Kidney capillary endothelial cell (primary cell): ENCODE results near the gene RAD9A.
"Not testable (repeated sequence)": the region's sequence is repeated elsewhere in the genome, so short reads cannot be mapped to it uniquely, and the experiment has no call there.

Experiments used
- DNase-seq: peaks from one replicate; pipeline ENCODE4 v3.0.0-alpha.2; 2018; ENCODE audit warnings: low spot score

The RAD9A gene

DNA sequence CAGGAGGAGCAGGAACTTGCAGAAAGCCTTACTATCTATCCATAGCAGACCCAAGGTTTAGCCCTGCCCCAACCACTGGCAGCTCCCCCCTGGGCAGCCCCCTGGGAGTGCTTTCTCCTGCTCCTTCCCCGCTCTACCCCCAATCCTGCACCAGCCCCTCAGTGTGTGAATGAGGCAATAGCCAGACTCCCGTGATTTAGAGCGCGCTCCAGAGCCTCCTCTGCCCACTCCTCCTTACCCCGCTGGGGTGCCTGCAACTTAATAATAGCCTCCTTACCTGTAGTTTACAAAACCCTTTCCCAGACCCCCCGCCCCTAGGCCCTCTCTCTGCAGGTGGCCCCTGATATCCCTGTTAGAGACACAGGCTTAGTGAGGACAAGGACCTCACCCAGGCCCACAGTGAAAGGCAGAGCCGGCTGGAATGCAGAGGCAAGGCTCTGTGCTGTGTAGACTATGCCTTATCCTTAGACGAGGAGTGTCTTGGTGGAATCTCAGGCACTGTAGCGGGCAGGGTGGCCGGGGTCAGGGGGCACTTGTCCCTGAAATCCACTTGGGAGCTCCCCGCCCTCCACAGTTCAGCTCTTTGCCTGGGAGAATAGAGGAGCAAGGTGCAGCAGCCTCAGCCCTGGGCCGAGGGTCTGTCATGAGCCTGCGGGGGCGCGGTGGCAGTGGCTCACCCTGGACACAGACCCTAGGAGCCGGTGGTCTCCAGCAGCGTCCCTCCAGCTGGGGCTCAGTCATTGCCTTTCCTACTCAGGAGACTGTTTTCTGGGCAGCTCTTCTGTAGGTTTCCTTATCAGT, 19.4 kb downstream of the RAD9A start:
- DNase-seq = no peak

DNA sequence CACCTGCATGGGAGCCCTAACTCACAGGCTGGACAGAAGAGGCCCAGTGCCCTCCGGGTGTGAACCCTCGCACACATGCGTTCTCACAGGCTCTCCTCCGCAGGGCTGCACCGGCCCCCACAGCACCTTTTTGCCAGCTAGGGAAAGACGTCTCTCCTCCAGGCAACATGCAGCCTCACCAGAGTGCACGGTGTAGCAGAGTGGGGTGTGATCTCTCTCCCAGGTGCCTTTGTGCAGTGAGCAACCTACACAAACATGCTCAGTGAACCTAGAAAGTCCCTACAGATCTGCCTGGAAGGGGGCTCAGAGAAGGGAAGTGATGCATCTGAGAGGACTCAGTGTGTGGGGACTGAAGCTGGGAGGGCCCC, 20.0 kb downstream of the RAD9A start:
- DNase-seq = no peak

DNA sequence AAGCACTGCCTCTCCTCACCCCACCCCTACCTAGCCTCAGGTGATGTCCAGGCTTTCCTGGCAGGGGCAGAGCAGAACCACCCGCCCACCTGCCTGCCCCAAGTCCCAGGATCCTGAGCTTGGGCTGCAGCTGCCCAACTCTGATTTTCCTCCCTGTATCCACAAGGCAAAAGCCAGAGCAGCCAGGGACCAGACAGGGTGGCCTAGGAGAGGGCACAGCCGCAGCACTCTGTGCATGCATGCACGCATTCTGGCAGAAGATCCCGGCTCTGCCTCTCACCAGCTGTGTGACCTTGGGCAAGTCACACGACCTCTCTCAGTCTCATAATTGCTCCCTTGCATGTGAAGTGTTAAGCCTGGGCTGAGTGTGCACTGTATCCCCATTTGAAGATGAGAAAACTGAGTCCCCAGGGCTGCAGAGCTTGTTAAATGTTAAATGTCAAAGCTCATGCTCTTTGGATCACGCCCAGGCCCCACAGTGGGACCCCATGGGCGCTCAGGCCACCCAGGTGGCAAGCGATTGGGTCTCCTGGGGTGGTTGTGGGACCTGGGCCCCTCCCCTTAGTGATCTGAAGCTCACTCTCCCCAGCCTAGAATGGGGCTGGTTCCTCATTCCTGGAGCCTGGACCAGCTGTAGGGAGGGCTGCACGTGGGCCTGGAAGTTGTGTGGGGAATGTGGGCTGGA, 20.9 kb downstream of the RAD9A start:
- no peak for DNase-seq

DNA sequence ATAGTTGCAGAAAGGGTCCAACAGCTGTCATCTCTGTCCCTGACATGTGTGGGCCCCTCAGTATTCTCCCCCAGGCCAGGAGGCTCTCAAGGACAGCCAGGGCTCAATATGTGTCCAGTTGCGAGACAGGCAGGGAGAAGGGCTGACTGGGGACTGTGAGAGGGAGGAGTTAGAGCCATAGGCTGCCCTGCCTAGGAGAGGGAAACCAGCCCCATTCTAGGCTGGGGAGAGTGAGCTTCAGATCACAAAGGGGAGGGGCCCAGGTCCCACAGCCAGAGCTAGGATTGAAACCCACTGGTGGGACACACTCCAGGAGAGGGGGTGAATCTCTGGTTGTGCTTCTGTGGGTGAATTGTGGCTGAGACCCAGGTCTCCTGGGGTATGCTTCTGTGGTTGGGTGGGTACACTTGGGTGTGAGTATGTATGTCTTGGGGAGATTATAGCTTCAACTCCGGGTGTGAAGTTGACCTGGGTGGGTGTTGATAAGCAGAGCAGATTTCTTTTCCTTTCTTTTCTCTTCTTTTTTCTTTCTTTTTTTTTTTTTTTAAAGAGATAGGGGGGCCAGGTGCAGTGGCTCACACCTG, 21.6 kb downstream of the RAD9A start:
- no peak for DNase-seq

DNA sequence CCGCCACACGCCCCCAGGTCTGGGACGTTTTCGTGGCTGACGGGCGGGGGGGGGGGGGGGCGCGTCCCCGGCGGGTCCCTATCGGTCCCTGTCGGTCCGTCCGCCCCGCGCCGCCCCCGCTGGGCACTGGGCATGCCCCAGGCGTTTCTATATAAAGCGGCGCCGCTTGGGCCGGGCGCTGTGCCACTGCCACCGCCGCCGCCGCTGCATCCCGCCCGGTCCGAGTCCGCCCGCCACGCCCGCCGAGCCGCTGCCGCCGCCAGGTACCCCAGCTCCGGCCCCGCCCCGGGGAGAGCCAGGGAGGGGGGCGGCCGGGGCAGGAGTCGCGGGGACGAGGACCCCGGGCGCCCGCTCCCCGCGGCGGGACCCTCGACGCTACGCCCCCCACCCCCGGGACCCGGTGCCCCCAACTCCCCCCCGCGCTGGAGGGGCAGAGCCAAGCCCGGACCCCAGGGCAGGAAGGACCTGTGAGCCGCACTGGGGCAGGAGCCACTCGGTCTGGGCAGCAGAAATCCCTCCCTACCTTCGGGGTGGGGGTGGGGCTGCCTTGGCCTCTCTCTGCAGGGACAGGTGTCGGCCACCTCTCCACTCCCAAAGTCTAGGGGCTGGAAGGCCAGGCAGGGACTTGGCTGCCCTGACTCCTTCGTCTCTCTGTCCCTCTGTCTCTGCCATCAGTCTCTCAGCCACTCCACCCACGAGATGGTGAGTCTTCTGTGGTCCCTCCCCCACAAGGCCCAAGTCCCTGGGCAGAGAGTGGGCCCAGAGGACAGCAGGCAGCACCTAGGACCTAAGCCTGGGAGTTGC, 23.9 kb downstream of the RAD9A start, which contains the start of gene CARNS1:
Gene CARNS1 (plus strand): TSS at position 178 of the 804 bp plus-strand sequence. CDS start 522 bp downstream, at position 700.
- no peak for DNase-seq

DNA sequence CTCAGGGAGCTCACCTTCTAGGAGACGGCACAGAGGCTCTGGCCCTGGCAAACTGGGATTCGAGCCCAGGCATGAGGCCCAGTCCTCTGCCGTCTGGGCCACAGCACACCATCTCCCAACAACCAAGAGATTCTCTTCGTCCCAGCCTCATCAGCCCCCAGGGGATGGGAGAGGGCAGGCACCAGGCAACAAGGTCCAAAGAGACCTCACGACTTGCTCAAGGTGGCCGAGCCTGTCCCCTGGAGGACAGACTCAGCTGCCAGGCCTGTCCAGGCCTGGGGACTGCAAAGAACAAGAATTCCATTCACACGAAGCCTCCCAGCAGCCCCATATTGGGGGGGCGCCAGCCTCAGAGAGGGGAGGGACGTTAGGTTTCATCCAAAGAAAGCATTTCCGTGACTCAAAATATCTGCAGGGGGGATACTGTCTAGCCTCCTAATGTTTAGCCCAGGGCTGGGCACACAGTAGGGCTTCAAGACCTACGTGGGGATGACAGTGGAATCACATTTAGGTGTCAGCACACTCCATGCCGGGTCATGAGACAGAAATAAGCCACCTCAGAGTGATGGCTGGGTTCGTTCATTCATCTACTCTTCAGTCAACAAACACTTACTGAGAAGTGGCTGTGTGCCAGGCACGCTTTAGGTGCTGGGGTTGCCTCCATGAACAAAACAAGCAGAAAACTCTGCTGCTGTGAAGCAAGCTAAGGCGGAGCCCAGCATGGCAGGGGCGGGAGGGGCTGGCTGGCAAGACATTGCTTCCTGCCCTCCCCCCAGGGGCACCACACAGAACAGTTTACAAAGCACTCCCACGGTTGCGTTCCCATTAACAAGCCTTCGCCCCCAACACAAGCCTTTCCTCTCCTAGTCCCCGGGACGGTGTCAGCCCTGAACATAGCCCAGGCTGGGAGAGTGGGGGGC, 24.9 kb downstream of the RAD9A start:
- DNase-seq = no peak

DNA sequence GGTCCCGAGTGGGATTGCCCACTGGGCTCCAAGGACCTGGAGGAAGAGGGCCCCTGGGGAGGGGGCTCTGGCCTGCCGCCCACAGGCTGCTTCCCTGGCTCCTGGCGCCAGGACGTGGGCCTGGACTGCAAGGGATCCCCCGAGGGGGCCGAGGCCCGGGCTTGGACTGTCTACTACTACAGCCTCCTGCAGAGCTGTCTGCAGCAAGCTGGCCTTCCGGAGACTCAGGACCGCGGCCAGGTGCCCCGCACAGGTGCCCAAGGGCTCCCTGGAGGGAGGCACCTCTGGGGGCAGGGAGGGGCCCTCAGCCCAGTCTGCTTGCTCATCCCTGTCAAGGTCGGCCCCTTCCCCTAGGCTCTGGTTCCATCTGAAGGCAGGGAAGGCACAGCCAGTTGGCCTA, 25.6 kb downstream of the RAD9A start:
- DNase-seq = no peak

DNA sequence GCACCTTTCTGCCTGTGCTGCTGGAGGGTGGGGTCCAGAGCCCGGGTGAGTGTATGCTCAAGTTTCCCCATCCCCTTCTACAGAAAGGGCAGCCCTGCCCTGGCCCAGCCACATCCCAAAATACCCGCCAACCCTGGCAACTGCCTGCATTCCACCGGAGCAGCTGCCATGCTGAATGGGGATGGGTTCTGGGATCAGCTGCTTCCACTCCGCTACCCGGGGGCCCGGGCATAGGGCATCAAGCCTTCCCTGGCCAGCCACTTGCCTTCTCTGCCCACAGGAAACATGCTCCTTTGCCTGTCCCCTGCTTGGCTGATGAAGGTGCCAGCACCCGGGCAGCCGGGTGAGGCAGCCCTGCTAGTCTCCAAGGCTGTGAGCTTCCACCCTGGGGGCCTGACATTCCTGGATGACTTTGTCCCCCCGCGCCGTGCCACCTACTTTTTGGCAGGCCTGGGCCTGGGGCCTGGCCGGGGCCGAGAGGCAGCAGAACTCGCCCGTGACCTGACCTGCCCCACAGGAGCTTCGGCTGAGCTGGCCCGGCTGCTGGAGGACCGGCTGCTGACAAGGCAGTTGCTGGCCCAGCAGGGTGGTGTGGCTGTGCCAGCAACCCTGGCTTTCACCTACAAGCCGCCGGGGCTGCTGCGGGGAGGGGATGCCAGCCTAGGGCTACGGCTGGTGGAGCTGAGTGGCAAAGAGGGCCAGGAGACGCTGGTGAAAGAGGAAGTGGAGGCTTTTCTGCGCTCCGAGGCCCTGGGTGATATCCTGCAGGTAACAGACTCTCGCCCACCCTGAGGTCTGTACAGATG, 26.9 kb downstream of the RAD9A start:
- DNase-seq = no peak

DNA sequence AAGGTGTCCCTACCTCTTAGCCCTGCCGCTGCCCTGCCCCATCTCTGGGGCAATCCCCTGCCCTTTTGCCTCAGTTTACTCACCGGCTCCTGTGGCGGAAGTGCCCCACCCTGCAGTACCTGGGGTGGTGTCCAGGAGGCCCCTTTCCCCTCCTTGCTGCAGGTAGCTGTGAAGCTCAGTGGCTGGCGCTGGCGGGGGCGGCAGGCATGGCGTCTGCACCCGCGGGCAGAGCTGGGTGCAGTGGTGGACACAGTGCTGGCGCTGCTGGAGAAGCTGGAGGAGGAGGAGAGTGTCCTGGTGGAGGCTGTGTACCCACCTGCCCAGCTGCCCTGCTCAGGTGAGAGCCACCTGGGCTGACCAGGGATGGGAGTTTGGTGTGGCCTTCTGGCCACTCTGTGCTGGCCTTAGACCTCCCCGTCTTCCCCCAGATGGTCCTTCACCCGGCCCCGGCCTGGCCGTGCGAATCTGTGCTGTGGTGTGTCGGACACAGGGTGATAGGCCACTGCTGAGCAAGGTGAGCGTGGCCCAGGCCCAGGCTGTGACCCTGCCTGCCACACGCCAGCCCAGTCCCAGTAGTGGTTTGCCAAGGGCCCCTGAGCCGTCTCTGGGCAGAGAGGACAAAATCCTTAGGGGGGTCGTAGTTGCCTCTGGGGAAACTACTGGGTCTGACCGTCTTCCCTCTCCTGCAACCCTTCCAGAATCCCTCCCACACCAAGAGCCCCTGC, 27.7 kb downstream of the RAD9A start:
- DNase-seq = no peak

DNA sequence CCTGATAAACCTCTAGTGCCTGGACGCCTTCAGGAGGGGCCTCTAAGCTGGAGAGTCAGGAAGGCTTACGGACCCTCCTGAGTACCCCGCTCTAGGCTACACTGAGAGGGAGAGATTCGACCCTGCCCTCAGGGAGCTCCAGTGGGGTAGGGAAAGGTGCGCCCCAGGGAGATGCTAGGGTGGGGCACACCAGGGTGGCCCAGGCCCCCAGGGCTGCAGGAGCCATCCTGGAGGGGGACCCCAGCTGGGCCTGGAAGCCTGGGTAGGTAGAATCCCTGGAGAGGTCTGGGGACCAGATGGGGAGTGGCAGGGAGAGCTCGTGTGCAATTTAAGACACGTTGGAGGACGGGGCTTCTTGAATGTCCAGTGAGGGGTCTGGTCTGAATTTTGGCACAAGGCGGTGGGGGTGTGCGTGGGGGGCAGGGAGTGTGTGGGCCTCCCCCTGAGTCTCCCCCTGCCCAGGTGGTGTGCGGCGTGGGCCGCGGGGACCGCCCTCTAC, 28.4 kb downstream of the RAD9A start:
- DNase-seq = no peak

DNA sequence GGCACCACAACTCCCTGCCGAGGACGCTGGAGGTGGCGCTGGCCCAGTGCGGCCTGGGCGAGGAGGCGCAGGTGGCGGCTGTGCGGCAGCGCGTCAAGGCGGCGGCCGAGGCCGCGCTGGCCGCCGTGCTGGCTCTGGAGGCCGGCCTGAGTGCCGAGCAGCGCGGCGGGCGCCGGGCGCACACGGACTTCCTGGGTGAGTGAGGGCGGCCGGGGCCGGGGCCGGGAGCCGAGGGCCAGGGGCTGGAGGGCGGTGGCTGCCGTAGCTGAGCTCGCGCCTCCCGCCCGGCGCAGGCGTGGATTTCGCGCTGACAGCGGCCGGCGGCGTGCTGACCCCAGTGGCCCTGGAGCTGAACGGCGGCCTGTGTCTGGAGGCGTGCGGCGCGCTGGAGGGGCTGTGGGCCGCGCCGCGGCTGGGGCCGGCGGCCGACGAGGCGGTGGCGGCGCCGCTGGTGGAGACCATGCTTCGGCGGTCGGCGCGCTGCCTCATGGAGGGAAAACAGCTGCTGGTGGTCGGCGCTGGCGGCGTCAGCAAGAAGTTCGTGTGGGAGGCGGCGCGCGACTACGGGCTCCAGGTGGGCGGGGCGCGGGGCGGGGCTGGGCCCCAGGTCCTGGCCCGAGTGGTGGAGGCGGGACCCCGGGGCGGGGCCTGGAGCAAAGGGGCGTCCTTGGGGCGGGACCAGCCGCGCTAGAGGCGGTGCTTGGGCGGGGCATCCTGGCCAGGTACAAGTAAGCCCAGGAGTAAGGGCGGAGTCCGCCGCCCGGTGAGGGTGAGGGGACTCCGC, 29.1 kb downstream of the RAD9A start:
- peak; percentile 84 for DNase-seq

DNA sequence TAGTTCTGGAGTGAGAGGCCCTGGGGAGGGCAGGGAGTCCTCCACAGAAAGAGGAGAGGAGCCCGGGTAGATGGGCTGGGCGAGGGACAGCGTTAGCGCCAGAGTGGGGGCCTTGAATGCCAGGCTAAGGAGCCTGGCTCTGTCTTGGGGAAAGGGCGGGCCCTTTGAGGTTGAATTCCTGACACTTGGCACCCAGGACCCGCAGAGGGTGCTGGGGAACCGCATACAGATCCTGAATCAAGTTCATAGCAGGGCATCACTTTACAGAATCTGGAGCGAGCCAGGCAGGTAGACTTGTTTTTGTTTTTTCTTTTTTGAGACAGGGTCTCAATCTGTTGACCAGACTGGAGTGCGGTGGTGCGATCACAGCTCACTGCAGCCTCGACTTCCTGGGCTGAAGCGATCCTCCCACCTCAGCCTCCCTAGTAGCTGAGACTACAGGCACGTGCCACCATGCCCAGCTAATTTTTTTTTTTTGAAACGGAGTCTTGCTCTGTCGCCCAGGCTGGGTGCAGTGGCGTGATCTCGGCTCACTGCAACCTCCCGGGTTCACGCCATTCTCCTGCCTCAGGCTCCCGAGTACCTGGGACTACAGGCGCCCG, 29.7 kb downstream of the RAD9A start:
- DNase-seq = no peak

DNA sequence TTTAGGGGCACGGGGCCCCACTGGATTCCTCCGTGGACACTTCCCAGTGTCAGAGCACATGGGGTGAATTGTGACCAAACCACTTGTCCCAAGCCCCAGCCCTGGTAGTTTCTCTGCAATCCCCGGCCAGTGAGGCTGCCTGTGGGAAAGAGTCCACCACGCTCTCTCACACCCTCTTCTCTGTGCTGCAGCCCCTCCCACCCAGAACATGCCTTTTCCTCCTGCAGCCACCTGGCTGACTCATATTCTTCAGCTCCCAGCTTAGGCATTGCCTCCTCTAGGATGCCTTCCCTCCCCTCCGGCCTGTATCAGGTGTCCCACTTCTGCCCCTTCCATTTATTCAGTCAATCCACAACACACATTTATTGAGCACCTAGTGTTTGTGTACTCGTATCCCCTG, 31.1 kb downstream of the RAD9A start:
- DNase-seq = no peak

DNA sequence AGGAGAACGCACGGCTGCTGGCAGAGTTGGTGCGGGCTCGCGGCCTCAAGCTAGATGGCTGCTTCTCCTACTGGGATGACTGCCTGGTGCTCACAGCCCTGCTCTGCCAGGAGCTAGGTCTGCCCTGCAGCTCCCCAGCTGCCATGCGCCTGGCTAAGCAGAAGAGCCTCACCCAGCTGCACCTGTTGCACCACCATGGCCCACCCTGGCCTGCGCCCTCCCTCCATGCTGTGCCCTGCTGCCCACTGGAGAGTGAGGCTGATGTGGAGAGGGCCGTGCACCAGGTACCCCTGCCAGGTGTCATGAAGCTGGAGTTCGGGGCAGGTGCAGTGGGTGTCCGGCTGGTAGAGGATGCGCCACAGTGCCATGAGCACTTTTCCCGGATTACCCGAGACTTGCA, 31.7 kb downstream of the RAD9A start:
- DNase-seq = no peak

DNA sequence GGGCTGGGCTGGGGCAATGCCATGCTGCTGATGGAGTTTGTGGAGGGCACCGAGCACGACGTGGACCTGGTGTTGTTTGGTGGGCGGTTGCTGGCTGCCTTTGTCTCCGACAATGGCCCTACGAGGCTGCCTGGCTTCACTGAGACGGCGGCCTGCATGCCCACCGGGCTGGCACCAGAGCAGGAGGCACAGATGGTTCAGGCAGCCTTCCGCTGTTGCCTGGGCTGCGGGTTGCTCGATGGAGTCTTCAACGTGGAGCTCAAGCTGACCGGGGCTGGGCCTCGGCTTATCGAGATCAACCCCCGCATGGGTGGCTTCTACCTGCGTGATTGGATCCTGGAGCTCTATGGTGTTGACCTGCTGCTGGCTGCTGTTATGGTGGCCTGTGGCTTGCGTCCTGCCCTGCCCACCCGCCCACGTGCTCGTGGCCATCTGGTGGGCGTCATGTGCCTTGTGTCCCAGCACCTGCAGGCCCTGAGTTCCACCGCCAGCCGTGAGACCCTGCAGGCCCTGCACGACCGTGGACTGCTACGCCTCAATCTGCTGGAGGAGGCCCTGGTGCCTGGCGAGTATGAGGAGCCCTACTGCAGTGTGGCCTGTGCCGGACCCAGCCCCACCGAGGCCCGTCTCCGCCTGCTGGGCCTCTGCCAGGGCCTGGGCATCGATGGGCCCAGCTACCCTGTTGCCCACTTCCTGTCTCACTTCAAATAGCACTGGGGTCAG, 32.3 kb downstream of the RAD9A start:
- DNase-seq = no peak

DNA sequence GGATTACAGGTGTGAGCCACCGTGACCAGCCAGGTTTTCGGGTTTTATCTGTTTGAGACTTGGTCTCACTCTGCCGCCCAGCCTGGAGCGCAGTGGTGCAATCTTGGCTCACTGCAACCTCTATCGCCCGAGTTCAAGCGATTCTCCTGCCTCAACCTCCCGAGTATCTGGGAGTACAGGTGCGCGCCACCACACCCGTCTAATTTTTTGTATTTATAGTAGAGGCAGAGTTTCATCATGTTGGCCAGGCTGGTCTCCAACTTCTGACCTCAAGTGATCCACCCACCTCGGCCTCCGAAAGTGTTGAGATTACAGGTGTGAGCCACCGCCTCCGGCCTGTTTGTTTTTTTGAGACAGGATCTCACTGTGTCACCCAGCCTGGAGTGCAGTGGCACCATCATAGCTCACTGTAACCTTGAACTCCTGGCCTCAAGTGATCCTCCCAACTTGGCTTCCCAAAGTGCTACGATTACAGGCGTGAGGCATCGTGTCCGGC, 35.6 kb downstream of the RAD9A start:
- not testable (repeated sequence) for DNase-seq
